ENCODE data around the gene MED12L. TPM values are rescaled to one million over a fixed set of nuclear protein-coding genes. Genes with fewer than 3 reads are reported as not detected.
A peak's percentile ranks its signal among the peaks of the same experiment; 100 is the strongest.

The MED12L gene
- total RNA-seq, 2 donors from 2014 or later, result 15.5 to 28.9 TPM

- Histone ChIP-seq H3K4me3 (ENCODE audit: low read length) (no peak overlapping the region), H3K36me3 (ENCODE audit: control insufficient read depth, insufficient read depth, low read length) (no peaks in the 10 kb centered on the region), H3K27me3 (ENCODE audit: control insufficient read depth, insufficient read depth, low read length, poor library complexity, severe bottlenecking) (no peaks in the 10 kb centered on the region), H3K4me1 (ENCODE audit: control insufficient read depth, insufficient read depth, low read length) (peaks cover 10% of the 10 kb centered on the region), H3K9me3 (ENCODE audit: control insufficient read depth, low read length) (peaks cover 5% of the 10 kb centered on the region), H3K9ac (ENCODE audit: extremely low read depth, low read length, poor library complexity, severe bottlenecking) (no peak overlapping the region), H3K27ac (ENCODE audit: low read depth, low read length) (no peak overlapping the region)
- no peak for DNase-seq
- H3K27ac Mint-ChIP-seq, result no peak overlapping the region
- no peaks in the 10 kb centered on the region for H3K36me3 Mint-ChIP-seq (ENCODE audit: low read depth)
- TF ChIP-seq CTCF (conservative IDR thresholded peaks at IDR 0.05), result no peak
- no peaks in the 10 kb centered on the region for H3K27me3 Mint-ChIP-seq (ENCODE audit: insufficient read depth)
- no peaks in the 10 kb centered on the region for H3K9me3 Mint-ChIP-seq
- H3K4me3 Mint-ChIP-seq, result no peak overlapping the region
- 94 to 100% methylated on average over 2 of the region's 2 CpGs for WGBS, 2 experiments (ENCODE audit: insufficient coverage in 1 of 2, insufficient read length in 1 of 2)
- peaks cover 39% of the 10 kb centered on the region for H3K4me1 Mint-ChIP-seq
These were observed 224.1 kb downstream of the MED12L start for GRCh38 chr3:151309566-151309965.

DNA sequence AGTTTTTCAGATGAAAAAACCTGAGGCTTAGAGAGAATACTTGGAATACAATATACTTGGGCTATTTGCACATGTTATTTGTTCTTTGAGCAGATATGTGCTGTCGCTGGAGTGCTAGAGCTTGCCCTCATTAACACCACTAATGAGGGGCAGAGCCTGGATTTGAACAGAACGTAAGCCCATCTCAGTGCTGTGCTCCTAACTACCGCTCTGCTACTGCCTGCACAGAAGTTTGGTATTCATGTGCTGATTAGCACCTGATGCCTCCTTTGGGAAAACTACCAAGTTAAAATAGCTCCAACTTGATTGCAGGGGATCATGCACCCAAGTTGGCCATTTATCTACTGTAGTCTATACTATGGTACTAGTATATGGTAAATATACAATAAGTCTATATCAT lies 227.5 kb downstream of the MED12L start:
- Histone ChIP-seq H3K4me1 (ENCODE audit: control insufficient read depth, insufficient read depth, low read length) (peaks cover 9% of the 10 kb centered on the region), H3K9ac (ENCODE audit: extremely low read depth, low read length, poor library complexity, severe bottlenecking) (no peak overlapping the region), H3K9me3 (ENCODE audit: control insufficient read depth, low read length) (peaks cover 5% of the 10 kb centered on the region), H3K27me3 (ENCODE audit: control insufficient read depth, insufficient read depth, low read length, poor library complexity, severe bottlenecking) (no peaks in the 10 kb centered on the region), H3K4me3 (ENCODE audit: low read length) (no peak overlapping the region), H3K27ac (ENCODE audit: low read depth, low read length) (no peak overlapping the region), H3K36me3 (ENCODE audit: control insufficient read depth, insufficient read depth, low read length) (no peaks in the 10 kb centered on the region)
- no peak for DNase-seq
- Mint-ChIP-seq H3K4me3 (no peak overlapping the region), H3K36me3 (ENCODE audit: low read depth) (no peaks in the 10 kb centered on the region), H3K4me1 (peaks cover 30% of the 10 kb centered on the region), H3K27me3 (ENCODE audit: insufficient read depth) (no peaks in the 10 kb centered on the region), H3K27ac (no peak overlapping the region), H3K9me3 (no peaks in the 10 kb centered on the region)
- TF ChIP-seq CTCF (conservative IDR thresholded peaks at IDR 0.05), result no peak
- 57 to 81% methylated on average over 1 to 3 of the region's 3 CpGs for WGBS, 2 experiments (ENCODE audit: insufficient coverage in 1 of 2, insufficient read length in 1 of 2)

DNA sequence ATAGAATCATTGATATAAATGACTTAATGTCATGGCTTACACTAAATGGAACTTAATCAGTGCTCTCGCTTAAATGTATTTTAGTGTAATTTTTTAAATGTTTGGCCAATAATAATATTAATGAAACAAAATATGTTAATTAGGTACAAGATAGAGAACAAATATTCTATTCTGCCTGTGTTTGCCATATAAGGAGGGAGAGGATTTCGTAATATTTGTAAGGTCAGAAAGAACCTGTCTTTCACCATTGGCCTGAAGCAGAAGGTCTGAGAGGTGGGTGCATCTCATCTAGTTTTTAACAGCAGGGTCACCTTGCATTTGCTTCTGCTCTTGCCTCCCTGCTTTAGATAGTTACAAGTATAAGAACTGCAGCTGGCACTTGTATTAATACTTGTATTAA lies 228.7 kb downstream of the MED12L start:
- Histone ChIP-seq H3K9me3 (ENCODE audit: control insufficient read depth, low read length) (peaks cover 5% of the 10 kb centered on the region), H3K36me3 (ENCODE audit: control insufficient read depth, insufficient read depth, low read length) (no peaks in the 10 kb centered on the region), H3K27me3 (ENCODE audit: control insufficient read depth, insufficient read depth, low read length, poor library complexity, severe bottlenecking) (no peaks in the 10 kb centered on the region), H3K9ac (ENCODE audit: extremely low read depth, low read length, poor library complexity, severe bottlenecking) (no peak overlapping the region), H3K27ac (ENCODE audit: low read depth, low read length) (no peak overlapping the region), H3K4me3 (ENCODE audit: low read length) (peak overlapping the region; percentile 7), H3K4me1 (ENCODE audit: control insufficient read depth, insufficient read depth, low read length) (peaks cover 9% of the 10 kb centered on the region)
- WGBS, 2 experiments (ENCODE audit: insufficient coverage in 1 of 2, insufficient read length in 1 of 2), result 83 to 100% methylated on average over 1 to 2 of the region's 2 CpGs
- H3K4me3 Mint-ChIP-seq, result no peak overlapping the region
- peak overlapping the region; percentile 94 for H3K27ac Mint-ChIP-seq
- no peaks in the 10 kb centered on the region for H3K9me3 Mint-ChIP-seq
- H3K36me3 Mint-ChIP-seq (ENCODE audit: low read depth), result no peaks in the 10 kb centered on the region
- no peak for DNase-seq
- no peaks in the 10 kb centered on the region for H3K27me3 Mint-ChIP-seq (ENCODE audit: insufficient read depth)
- H3K4me1 Mint-ChIP-seq, result peaks cover 36% of the 10 kb centered on the region
- no peak for TF ChIP-seq CTCF (conservative IDR thresholded peaks at IDR 0.05)
